DND-41 (cell line): ENCODE measurements around the gene NAA60.

Experiments
- CTCF ChIP-seq: IDR thresholded peaks from 2 replicates; pipeline ENCODE4 v1.5.1; 2012; ENCODE audit warnings: borderline replicate concordance, low read length, moderate library complexity, mild to moderate bottlenecking; ENCODE audit not compliant: poor library complexity, severe bottlenecking; ENCODE audit errors: extremely low read depth
- EZH2 ChIP-seq: IDR thresholded peaks from 3 replicates; pipeline ENCODE4 v1.6.1; 2012; ENCODE audit warnings: borderline replicate concordance, low read depth, mild to moderate bottlenecking, moderate library complexity, low read length, inconsistent platforms; ENCODE audit not compliant: severe bottlenecking

- TF ChIP-seq CTCF (no peak), EZH2 (no peak)
Observed at GRCh38 chr16:3454631-3455147, 11.2 kb downstream of the NAA60 start.
